Cardiac muscle cell (in vitro differentiated cells and primary cell): Measurements from ENCODE around the gene IL17RE. TPM values are rescaled to one million over a fixed set of nuclear protein-coding genes. Genes with fewer than 3 reads are reported as not detected.
A peak's percentile ranks its signal among the peaks of the same experiment; 100 is the strongest.
"Not testable (repeated sequence)": the region's sequence is repeated elsewhere in the genome, so short reads cannot be mapped to it uniquely, and the experiment has no call there.

Source experiments
- DNase-seq, 2 donors: peaks; one replicate each; pipeline versions ENCODE4 v3.0.0 to v3.0.0-alpha.2; 2010 to 2017; ENCODE audit warnings: low read depth in 1 of 2, low spot score in 1 of 2
- H3K27ac ChIP-seq: fragments of 200-600 bp; sonication (generic); 2 replicates; pipeline ENCODE4 v1.5.1; 2016
- H3K27me3 ChIP-seq: fragments of 200-600 bp; sonication (generic); 2 replicates; pipeline ENCODE4 v1.6.0; 2016; ENCODE audit warnings: control low read depth
- H3K36me3 ChIP-seq: fragments of 200-600 bp; sonication (generic); 2 replicates; pipeline ENCODE4 v1.5.1; 2016; ENCODE audit warnings: control low read depth
- H3K4me1 ChIP-seq: fragments of 200-600 bp; sonication (generic); 2 replicates; pipeline ENCODE4 v1.8.1; 2017; ENCODE audit warnings: low read depth, mild to moderate bottlenecking, mixed run types
- H3K4me3 ChIP-seq: fragments of 200-600 bp; sonication (generic); 2 replicates; pipeline ENCODE4 v1.5.1; 2016; ENCODE audit warnings: mild to moderate bottlenecking
- H3K9me3 ChIP-seq: fragments of 200-600 bp; sonication (generic); 2 replicates; pipeline ENCODE4 v1.5.1; 2017; ENCODE audit warnings: low read depth, mild to moderate bottlenecking, control low read depth
- polyA plus RNA-seq: library from polyadenylated mRNA; unstranded; fragments of >200 nt; fragmentation: Nextera tagmentation; extraction: Ambion mirVana; gene quantifications from 2 replicates; pipeline ENCODE4 v1.2.1, GENCODE V29; 2016
- total RNA-seq: library from RNA; depleted of rRNA; stranded (reverse); fragments of >200 nt; gene quantifications from 2 replicates; pipeline ENCODE4 v1.2.3, GENCODE V29; 2016
- TF ChIP-seq, protein P1 (sequence below): IDR thresholded peaks from 2 replicates; pipeline ENCODE4 v1.5.1; 2012; ENCODE audit warnings: low read depth, mild to moderate bottlenecking, low read length

IL17RE gene
- total and polyA plus RNA-seq, 2 experiments from 2014 or later: 1.2 to 1.3 TPM

GRCh38 chr3:9861626-9862130, 41.0 kb upstream of the IL17RE start:
- no peaks in the 10 kb centered on the region for H3K36me3 ChIP-seq
- peaks cover 20% of the 10 kb centered on the region for H3K4me1 ChIP-seq
- H3K27me3 ChIP-seq: no peaks in the 10 kb centered on the region
- DNase-seq: no peak
- H3K9me3 ChIP-seq: no peaks in the 10 kb centered on the region
- no peak overlapping the region for H3K27ac ChIP-seq
- H3K4me3 ChIP-seq: no peak overlapping the region
- TF ChIP-seq, protein P1, sequence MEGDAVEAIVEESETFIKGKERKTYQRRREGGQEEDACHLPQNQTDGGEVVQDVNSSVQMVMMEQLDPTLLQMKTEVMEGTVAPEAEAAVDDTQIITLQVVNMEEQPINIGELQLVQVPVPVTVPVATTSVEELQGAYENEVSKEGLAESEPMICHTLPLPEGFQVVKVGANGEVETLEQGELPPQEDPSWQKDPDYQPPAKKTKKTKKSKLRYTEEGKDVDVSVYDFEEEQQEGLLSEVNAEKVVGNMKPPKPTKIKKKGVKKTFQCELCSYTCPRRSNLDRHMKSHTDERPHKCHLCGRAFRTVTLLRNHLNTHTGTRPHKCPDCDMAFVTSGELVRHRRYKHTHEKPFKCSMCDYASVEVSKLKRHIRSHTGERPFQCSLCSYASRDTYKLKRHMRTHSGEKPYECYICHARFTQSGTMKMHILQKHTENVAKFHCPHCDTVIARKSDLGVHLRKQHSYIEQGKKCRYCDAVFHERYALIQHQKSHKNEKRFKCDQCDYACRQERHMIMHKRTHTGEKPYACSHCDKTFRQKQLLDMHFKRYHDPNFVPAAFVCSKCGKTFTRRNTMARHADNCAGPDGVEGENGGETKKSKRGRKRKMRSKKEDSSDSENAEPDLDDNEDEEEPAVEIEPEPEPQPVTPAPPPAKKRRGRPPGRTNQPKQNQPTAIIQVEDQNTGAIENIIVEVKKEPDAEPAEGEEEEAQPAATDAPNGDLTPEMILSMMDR: no peak

- Histone ChIP-seq H3K4me1 (peaks cover 20% of the 10 kb centered on the region), H3K27me3 (no peaks in the 10 kb centered on the region), H3K9me3 (no peaks in the 10 kb centered on the region), H3K36me3 (no peaks in the 10 kb centered on the region), H3K27ac (peak overlapping the region; percentile 7), H3K4me3 (no peak overlapping the region)
- DNase-seq: peak; percentile 78 to 82
- TF ChIP-seq, protein P1: peak; percentile 59
These were observed 40.1 kb upstream of the IL17RE start for GRCh38 chr3:9862391-9863057.

DNA sequence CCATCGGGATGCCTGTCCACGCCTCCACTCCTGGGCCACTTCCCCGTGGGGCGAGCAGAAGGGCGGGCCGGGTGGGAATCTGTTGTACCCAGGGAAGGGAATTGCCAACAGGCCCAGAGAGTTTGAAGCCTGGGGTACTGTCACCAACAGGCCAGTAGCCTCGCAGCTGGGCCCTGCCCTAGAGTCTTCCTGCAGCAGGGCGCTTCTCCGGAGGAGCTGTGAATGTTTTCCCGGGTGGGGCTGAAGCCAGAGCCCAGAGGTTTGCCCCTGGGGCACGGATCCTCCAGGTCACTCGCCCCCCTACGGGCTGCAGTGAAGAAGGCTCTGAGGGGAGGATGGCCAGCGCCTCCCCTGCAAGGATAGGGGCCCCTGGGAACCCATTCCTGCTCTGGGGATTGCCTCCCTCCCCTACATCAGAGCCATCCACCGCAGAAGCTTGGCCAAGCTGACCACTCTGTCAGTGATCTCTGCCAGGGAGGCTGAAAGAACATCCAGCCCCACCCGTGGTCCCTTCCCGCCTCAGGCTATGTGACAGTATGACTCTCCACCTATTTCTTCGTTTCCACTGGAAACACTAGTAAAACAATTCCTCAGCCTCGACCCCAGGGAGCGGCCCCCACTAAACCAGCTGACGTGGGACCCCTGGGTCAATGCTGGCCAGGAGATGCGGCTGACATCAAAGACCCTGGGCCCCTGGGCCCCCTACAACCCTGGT, 39.4 kb upstream of the IL17RE start:
- no peak overlapping the region for H3K4me3 ChIP-seq
- no peaks in the 10 kb centered on the region for H3K27me3 ChIP-seq
- TF ChIP-seq, protein P1: no peak
- peaks cover 20% of the 10 kb centered on the region for H3K4me1 ChIP-seq
- peak overlapping the region; percentile 7 for H3K27ac ChIP-seq
- no peaks in the 10 kb centered on the region for H3K9me3 ChIP-seq
- DNase-seq: peak in 1 of 2 donors; percentile 29
- H3K36me3 ChIP-seq: no peaks in the 10 kb centered on the region

GRCh38 chr3:9864200-9864927, 38.3 kb upstream of the IL17RE start:
- TF ChIP-seq, protein P1: no peak
- Histone ChIP-seq H3K4me1 (peaks cover 20% of the 10 kb centered on the region), H3K27me3 (no peaks in the 10 kb centered on the region), H3K27ac (peak overlapping the region; percentile 96), H3K9me3 (no peaks in the 10 kb centered on the region), H3K36me3 (no peaks in the 10 kb centered on the region), H3K4me3 (no peak overlapping the region)
- peak; percentile 87 to 97 for DNase-seq

GRCh38 chr3:9865125-9865637, 37.5 kb upstream of the IL17RE start:
- not testable (repeated sequence) for H3K9me3 ChIP-seq, H3K27me3 ChIP-seq, DNase-seq, H3K4me3 ChIP-seq, H3K36me3 ChIP-seq
- peak overlapping the region; percentile 96 for H3K27ac ChIP-seq
- H3K4me1 ChIP-seq: peaks cover 20% of the 10 kb centered on the region
